Stimulated activated CD8-positive, alpha-beta memory T cell treated with anti-CD3 and anti-CD28 coated beads, Interleukin-7, amount 100 ng/mL, for 1 hour (primary cell): ENCODE results near the gene RET.

Source experiments
- DNase-seq, 2 donors: peaks; one replicate each; pipeline ENCODE4 v3.0.0-alpha.2; 2020; ENCODE audit warnings: low read depth in 2 of 2

Gene RET

GRCh38 chr10:43170491-43170890, 93.6 kb downstream of the RET start:
- DNase-seq = no peak

- no peak for DNase-seq
Measured at GRCh38 chr10:43172645-43173044, 95.8 kb downstream of the RET start.

GRCh38 chr10:43173120-43173519, 96.3 kb downstream of the RET start:
- no peak for DNase-seq

GRCh38 chr10:43174969-43175368, 98.1 kb downstream of the RET start:
- no peak for DNase-seq

- no peak for DNase-seq
Measured at GRCh38 chr10:43176271-43176670, 99.4 kb downstream of the RET start.

GRCh38 chr10:43177595-43177994, 100.7 kb downstream of the RET start:
- no peak for DNase-seq
